Breast epithelium (tissue), 4 donors: ENCODE results near the gene ASTN2. TPM values are rescaled to one million over a fixed set of nuclear protein-coding genes. Genes with fewer than 3 reads are reported as not detected.

ENCODE experiments used
- DNase-seq, 2 donors: peaks; one replicate each; pipeline ENCODE4 v3.0.0-alpha.2; 2019; ENCODE audit warnings: low spot score in 2 of 2
- H3K27ac ChIP-seq, 2 donors: fragments of 200-600 bp; sonication (generic) in 1 of 2; one replicate each; pipeline ENCODE4 v1.5.1; 2016 to 2019; ENCODE audit warnings: mild to moderate bottlenecking in 1 of 2
- H3K27me3 ChIP-seq, 2 donors: fragments of 200-600 bp; sonication (generic) in 1 of 2; one replicate each; pipeline versions ENCODE4 v1.5.1 to v1.6.0; 2017 to 2019; ENCODE audit warnings: control low read depth in 1 of 2, mild to moderate bottlenecking in 1 of 2
- H3K36me3 ChIP-seq: fragments of 200-600 bp; one replicate; pipeline ENCODE4 v1.5.1; 2019
- H3K4me1 ChIP-seq, 2 donors: fragments of 200-600 bp; sonication (generic); one replicate each; pipeline ENCODE4 v1.5.1; 2016 to 2019; ENCODE audit warnings: control low read depth in 1 of 2
- H3K4me3 ChIP-seq, 3 donors: fragments of 200-600 bp; sonication (generic); 1 replicate in 2 of 3; 2 replicates in 1 of 3; pipeline ENCODE4 v1.5.1; 2016 to 2019; ENCODE audit warnings: mild to moderate bottlenecking in 3 of 3, moderate library complexity in 2 of 3
- H3K9me3 ChIP-seq, 2 donors: fragments of 200-600 bp; sonication (generic) in 1 of 2; one replicate each; pipeline ENCODE4 v1.5.1; 2016 to 2019; ENCODE audit warnings: control low read depth in 1 of 2
- CTCF ChIP-seq, 3 donors: fragments of 450-650 bp; IDR thresholded peaks; one replicate each; pipeline ENCODE4 v1.5.1; 2016 to 2017; ENCODE audit warnings: antibody characterized with exemption in 3 of 3, mild to moderate bottlenecking in 3 of 3, moderate library complexity in 3 of 3
- POLR2A ChIP-seq: fragments of 450-650 bp; IDR thresholded peaks from one replicate; pipeline ENCODE4 v1.6.1; 2016; ENCODE audit warnings: antibody characterized with exemption, mild to moderate bottlenecking, moderate library complexity
- POLR2AphosphoS5 ChIP-seq, 3 donors: sonication (generic); formaldehyde crosslinking; IDR thresholded peaks; one replicate each; pipeline ENCODE4 v1.6.1; 2017; ENCODE audit warnings: antibody characterized with exemption in 3 of 3
- intact Hi-C: fragments of 100-400 bp; cut with DNase I; formaldehyde crosslinking; loops from one replicate; pipeline ENCODE4 v1.15.1; 2023; ENCODE audit warnings: low total_unique reads
- total RNA-seq, 3 donors: library from RNA; depleted of rRNA; stranded (reverse); fragments of >200 nt; gene quantifications; one replicate each; pipeline ENCODE4 v1.1.0, GENCODE V29; 2016

ASTN2 gene
- total RNA-seq, 3 donors from 2014 or later = 9.1 to 13.8 (median 9.8) TPM

DNA sequence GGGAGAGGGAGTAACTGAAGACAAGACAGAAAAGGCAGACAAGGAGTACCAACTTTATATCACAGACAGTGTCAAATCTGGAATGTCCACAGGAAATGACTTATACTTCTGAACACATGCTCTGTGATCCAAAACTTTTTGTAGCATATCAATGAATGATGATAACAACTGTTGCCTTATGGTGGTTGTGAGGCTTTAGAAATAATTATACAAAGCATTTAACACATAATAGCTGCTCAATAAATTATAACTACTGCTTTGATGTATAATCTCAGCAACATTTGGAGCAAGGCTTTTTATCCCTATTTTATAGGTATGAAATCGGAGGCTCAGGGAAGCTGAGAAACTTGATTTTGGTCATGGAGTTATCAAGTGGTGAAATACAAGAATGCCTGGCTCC is 3.3 kb upstream of the ASTN2 start:
- Histone ChIP-seq H3K4me3 (no peak overlapping the region), H3K4me1 (no peaks in the 10 kb centered on the region), H3K36me3 (no peaks in the 10 kb centered on the region), H3K27me3 (peaks cover 0 to 18% of the 10 kb centered on the region in 2 donors), H3K9me3 (no peaks in the 10 kb centered on the region), H3K27ac (no peak overlapping the region)
- DNase-seq = no peak
- TF ChIP-seq CTCF (IDR thresholded peaks at IDR 0.05) (no peak), POLR2A (no peak), POLR2AphosphoS5 (IDR thresholded peaks at IDR 0.05) (no peak)
- intact Hi-C loops = no loop called here

- Histone ChIP-seq H3K27me3 (peaks cover 0 to 25% of the 10 kb centered on the region in 2 donors), H3K9me3 (no peaks in the 10 kb centered on the region), H3K4me3 (no peak overlapping the region), H3K4me1 (no peaks in the 10 kb centered on the region), H3K27ac (no peak overlapping the region), H3K36me3 (no peaks in the 10 kb centered on the region)
- no peak for DNase-seq
- TF ChIP-seq POLR2A = no peak
- no peak for TF ChIP-seq CTCF (IDR thresholded peaks at IDR 0.05)
- TF ChIP-seq POLR2AphosphoS5 (IDR thresholded peaks at IDR 0.05) = no peak
- intact Hi-C loops = no loop called here
Observed at GRCh38 chr9:117416856-117417255, 2.0 kb upstream of the ASTN2 start.

GRCh38 chr9:117415358-117415914 is 579 bp upstream of the ASTN2 start:
- TF ChIP-seq POLR2A (no peak), CTCF (IDR thresholded peaks at IDR 0.05) (no peak), POLR2AphosphoS5 (IDR thresholded peaks at IDR 0.05) (no peak)
- Histone ChIP-seq H3K9me3 (no peaks in the 10 kb centered on the region), H3K4me1 (no peaks in the 10 kb centered on the region), H3K4me3 (peak overlapping the region; percentile 44 to 71 (median 54)), H3K27ac (no peak overlapping the region), H3K27me3 (peaks cover 0 to 25% of the 10 kb centered on the region in 2 donors), H3K36me3 (no peaks in the 10 kb centered on the region)
- intact Hi-C loops = no loop called here
- no peak for DNase-seq

GRCh38 chr9:117414220-117414905 is 494 bp downstream of the ASTN2 start:
- H3K4me3 ChIP-seq = peak overlapping the region; percentile 44 to 71 (median 54)
- TF ChIP-seq POLR2AphosphoS5 (IDR thresholded peaks at IDR 0.05) = no peak
- TF ChIP-seq CTCF (IDR thresholded peaks at IDR 0.05) = no peak
- no peak for TF ChIP-seq POLR2A
- H3K27ac ChIP-seq = peak overlapping the region in 1 of 2 donors; percentile 20
- H3K4me1 ChIP-seq = no peaks in the 10 kb centered on the region
- intact Hi-C loops = no loop called here
- H3K36me3 ChIP-seq = no peaks in the 10 kb centered on the region
- DNase-seq = peak in 1 of 2 donors; percentile 52
- H3K27me3 ChIP-seq = peaks cover 0 to 19% of the 10 kb centered on the region in 2 donors
- no peaks in the 10 kb centered on the region for H3K9me3 ChIP-seq
